Measurements from ENCODE around the gene DND1.
A peak's percentile ranks its signal among the peaks of the same experiment; 100 is the strongest.
"Not testable (repeated sequence)": the region's sequence is repeated elsewhere in the genome, so short reads cannot be mapped to it uniquely, and the experiment has no call there.

Gene DND1

DNA sequence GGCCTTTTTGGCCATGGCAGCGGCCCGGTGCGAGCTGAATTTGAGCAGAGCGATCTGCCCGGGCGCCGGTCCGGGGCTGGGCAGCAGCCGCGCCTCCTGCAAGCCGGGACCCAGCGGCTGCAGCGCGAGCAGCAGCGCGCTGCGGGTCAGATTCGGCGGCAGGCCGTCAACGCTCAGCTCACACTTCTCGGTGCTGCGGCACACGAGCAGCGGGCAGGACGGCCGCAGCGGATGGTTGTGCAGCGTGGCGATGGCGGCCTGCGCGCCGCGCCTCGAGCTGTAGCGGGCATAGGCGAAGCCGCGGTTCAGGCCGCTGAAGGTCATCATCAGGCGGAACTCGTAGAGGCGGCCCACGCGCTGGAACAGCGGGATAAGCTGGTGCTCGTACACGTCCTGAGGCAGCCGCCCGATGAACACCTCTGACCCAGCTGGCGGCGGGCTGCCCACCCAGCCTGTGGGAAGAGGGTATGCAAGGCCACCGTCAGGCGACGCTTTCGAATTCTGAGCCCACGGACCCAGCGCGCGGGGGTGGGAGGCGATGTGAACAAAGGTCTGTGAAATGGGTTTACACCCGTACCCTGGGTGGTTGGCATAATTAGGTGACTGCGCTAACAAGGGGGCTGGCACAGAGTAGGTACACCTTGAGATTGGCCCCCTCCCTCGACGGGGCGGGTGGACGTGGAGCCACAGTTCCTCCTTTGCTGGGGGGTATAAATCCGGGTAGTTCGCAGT lies 755 bp downstream of the DND1 start:
- DNase-seq (ENCODE audit: low spot score): peak; percentile 68
- TF ChIP-seq, protein P1, sequence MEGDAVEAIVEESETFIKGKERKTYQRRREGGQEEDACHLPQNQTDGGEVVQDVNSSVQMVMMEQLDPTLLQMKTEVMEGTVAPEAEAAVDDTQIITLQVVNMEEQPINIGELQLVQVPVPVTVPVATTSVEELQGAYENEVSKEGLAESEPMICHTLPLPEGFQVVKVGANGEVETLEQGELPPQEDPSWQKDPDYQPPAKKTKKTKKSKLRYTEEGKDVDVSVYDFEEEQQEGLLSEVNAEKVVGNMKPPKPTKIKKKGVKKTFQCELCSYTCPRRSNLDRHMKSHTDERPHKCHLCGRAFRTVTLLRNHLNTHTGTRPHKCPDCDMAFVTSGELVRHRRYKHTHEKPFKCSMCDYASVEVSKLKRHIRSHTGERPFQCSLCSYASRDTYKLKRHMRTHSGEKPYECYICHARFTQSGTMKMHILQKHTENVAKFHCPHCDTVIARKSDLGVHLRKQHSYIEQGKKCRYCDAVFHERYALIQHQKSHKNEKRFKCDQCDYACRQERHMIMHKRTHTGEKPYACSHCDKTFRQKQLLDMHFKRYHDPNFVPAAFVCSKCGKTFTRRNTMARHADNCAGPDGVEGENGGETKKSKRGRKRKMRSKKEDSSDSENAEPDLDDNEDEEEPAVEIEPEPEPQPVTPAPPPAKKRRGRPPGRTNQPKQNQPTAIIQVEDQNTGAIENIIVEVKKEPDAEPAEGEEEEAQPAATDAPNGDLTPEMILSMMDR (IDR thresholded peaks at IDR 0.05; ENCODE audit: poor library complexity, severe bottlenecking): no peak
- H3K4me3 ChIP-seq (ENCODE audit: severe bottlenecking): no peak overlapping the region
- no peaks in the 10 kb centered on the region for H3K4me1 ChIP-seq (ENCODE audit: insufficient read depth, poor library complexity, severe bottlenecking)
- H3K9me3 ChIP-seq (ENCODE audit: severe bottlenecking): no peaks in the 10 kb centered on the region
- no peak for ATAC-seq (ENCODE audit: low read depth)
- H3K27me3 ChIP-seq (ENCODE audit: insufficient read depth, poor library complexity, severe bottlenecking): no peaks in the 10 kb centered on the region
- H3K27ac ChIP-seq (ENCODE audit: poor library complexity, severe bottlenecking): no peak overlapping the region
- H3K36me3 ChIP-seq (ENCODE audit: low read depth): peaks cover 86% of the 10 kb centered on the region

DNA sequence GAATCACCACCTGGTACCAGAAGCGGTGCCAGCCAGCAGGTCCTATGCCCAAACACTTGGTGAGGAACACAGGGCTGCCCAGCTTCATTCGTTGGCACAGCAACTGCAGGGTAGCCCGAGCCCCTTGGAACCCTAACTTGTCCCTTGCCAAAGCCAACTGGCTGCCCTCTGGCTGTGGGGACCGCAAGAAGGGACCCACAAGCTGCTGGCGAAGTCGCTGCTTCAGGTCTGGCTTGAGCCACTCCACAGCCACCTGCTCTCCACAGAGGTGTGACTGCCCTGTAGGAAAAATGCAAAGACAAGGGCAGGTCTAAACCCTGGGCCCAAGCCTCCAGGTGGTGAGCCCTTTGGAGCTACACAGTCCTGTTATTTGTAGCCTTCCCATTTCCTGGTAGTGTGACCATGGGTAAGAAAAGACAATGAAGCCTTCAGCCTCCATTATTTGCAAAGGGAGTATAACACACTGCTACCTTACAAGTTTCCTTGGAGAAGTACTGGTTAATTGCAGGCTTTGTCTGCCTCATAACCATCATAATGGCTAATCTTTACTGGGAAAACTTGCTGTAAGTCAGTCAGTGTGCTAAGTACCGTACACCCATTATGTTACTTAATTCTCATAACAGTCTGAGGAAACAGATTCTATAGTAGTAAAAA lies 1.8 kb downstream of the DND1 start:
- TF ChIP-seq, protein P1 (IDR thresholded peaks at IDR 0.05; ENCODE audit: poor library complexity, severe bottlenecking): no peak
- H3K9me3 ChIP-seq (ENCODE audit: severe bottlenecking): no peaks in the 10 kb centered on the region
- H3K4me1 ChIP-seq (ENCODE audit: insufficient read depth, poor library complexity, severe bottlenecking): peaks cover under 1% of the 10 kb centered on the region
- no peak overlapping the region for H3K27ac ChIP-seq (ENCODE audit: poor library complexity, severe bottlenecking)
- ATAC-seq (ENCODE audit: low read depth) (peak; percentile 11; the same call in 1 of the 3 replicates), DNase-seq (ENCODE audit: low spot score) (no peak)
- peaks cover 86% of the 10 kb centered on the region for H3K36me3 ChIP-seq (ENCODE audit: low read depth)
- no peak overlapping the region for H3K4me3 ChIP-seq (ENCODE audit: severe bottlenecking)
- no peaks in the 10 kb centered on the region for H3K27me3 ChIP-seq (ENCODE audit: insufficient read depth, poor library complexity, severe bottlenecking)

DNA sequence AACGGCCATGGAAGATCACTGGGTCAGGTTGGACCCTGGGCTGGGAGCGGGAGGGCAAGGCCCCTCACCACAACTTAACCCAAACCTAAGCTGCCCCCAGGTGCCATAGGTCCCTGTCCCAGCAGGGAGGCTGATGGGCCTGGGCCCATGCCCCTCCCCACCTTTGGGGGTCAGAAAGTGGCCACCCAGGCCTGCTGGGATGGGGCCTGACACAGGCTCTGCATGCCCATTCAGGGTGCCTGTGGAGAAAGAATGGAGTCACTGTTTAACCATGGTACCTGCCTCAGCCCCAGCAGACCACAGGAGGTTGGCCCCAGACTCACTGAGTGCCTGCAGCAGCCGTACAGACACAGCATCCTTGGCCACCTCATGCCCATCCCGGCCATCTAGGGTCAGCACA lies 2.3 kb downstream of the DND1 start:
- peaks cover 84% of the 10 kb centered on the region for H3K36me3 ChIP-seq (ENCODE audit: low read depth)
- not testable (repeated sequence) for DNase-seq (ENCODE audit: low spot score); H3K4me1 ChIP-seq (ENCODE audit: insufficient read depth, poor library complexity, severe bottlenecking); H3K27me3 ChIP-seq (ENCODE audit: insufficient read depth, poor library complexity, severe bottlenecking); H3K27ac ChIP-seq (ENCODE audit: poor library complexity, severe bottlenecking); H3K4me3 ChIP-seq (ENCODE audit: severe bottlenecking); H3K9me3 ChIP-seq (ENCODE audit: severe bottlenecking)
- ATAC-seq (ENCODE audit: low read depth): peak; percentile 7; the same call in 1 of the 3 replicates

DNA sequence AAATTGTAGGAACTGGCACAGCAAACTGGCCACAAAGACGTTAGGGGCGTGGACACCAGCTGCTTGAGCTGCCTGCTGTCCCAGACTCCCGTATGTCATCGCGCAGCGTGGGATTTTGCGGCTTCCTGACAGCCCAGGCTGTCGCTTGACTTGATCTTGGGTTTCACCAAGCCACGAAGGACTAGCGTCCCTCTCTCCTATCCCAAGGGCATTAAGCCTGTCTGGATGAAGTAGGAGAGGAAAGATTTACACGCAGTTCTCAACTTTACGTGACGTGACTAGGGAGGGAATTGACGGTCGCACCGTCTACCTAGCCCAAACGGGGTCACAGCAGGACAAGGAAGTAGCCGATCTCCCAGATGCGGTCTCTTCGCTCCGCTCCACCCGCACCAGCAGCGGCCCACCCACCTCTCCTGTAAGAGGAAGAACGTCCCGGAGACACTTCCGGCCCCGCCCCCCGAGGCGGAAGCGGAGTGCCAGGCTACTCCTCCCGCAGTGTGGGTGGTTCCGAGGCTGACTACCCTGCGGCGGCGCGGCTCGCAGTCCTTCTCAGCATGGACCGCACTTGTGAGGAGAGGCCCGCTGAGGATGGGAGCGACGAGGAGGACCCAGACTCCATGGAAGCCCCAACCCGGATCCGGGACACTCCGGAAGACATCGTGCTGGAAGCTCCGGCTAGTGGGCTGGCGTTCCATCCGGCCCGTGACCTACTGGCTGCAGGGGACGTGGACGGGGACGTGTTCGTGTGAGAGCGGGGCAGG lies 8.8 kb downstream of the DND1 start, which contains the start of gene WDR55:
WDR55 (plus strand) TSS at position 546 of the 761 bp plus-strand sequence; CDS start at position 555, 9 bp downstream.
- Histone ChIP-seq H3K27ac (ENCODE audit: poor library complexity, severe bottlenecking) (peak within 1 kb of the TSS; percentile 62), H3K36me3 (ENCODE audit: low read depth) (peaks cover 78% of the 10 kb centered on the region), H3K27me3 (ENCODE audit: insufficient read depth, poor library complexity, severe bottlenecking) (no peaks in the 10 kb centered on the region)

DNA sequence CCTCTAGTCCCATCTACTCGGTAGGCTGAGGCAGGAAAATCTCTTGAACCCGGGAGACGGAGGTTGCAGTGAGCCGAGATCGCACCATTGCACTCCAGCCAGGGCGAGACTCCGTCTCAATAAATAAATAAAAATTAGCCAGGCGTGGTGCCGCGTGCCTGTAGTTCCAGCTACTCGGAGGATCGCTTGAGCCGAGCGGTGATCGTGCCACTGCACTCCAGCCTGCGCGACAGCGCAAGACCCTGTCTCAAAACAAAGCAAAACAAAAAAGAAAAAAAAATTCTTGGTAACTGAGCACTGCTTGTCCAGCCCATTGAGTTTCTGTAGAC lies 9.4 kb downstream of the DND1 start:
- Histone ChIP-seq H3K4me1 (ENCODE audit: insufficient read depth, poor library complexity, severe bottlenecking) (peaks cover 10% of the 10 kb centered on the region), H3K27me3 (ENCODE audit: insufficient read depth, poor library complexity, severe bottlenecking) (no peaks in the 10 kb centered on the region), H3K4me3 (ENCODE audit: severe bottlenecking) (peak overlapping the region; percentile 90), H3K9me3 (ENCODE audit: severe bottlenecking) (no peaks in the 10 kb centered on the region), H3K27ac (ENCODE audit: poor library complexity, severe bottlenecking) (peak overlapping the region; percentile 62), H3K36me3 (ENCODE audit: low read depth) (peaks cover 78% of the 10 kb centered on the region)
- TF ChIP-seq, protein P1 (IDR thresholded peaks at IDR 0.05; ENCODE audit: poor library complexity, severe bottlenecking): no peak
- no peak for DNase-seq (ENCODE audit: low spot score)
- ATAC-seq (ENCODE audit: low read depth): no peak

More for the DNA sequence above, 8.8 kb downstream of the DND1 start, which contains the start of gene WDR55:
- peak; percentile 98 for ATAC-seq (ENCODE audit: low read depth)
- peak; percentile 99 for DNase-seq (ENCODE audit: low spot score)
- H3K4me1 ChIP-seq (ENCODE audit: insufficient read depth, poor library complexity, severe bottlenecking): peaks cover 10% of the 10 kb centered on the region
- TF ChIP-seq, protein P1 (IDR thresholded peaks at IDR 0.05; ENCODE audit: poor library complexity, severe bottlenecking): no peak
- H3K4me3 ChIP-seq (ENCODE audit: severe bottlenecking): peak within 1 kb of the TSS; percentile 90
- H3K9me3 ChIP-seq (ENCODE audit: severe bottlenecking): no peaks in the 10 kb centered on the region

DNA sequence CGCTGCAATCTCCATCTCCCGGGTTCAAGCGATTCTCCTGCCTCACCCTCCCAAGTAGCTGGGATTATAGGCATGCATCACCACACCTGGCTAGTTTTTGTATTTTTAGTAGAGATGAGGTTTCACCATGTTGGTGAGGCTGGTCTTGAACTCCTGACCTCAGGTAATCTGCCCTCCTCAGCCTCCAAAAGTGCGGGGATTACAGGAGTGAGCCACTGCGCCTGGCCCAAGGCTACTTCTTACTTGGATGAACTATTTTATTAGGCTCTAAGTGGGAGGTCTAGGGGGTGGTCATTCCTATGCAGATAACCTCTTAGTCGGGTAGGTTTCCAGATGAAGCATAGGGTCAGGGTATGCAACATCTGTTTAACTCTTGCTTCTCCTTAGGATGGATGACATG lies 13.0 kb downstream of the DND1 start:
- not testable (repeated sequence) for H3K4me3 ChIP-seq (ENCODE audit: severe bottlenecking); H3K27ac ChIP-seq (ENCODE audit: poor library complexity, severe bottlenecking); H3K9me3 ChIP-seq (ENCODE audit: severe bottlenecking); H3K27me3 ChIP-seq (ENCODE audit: insufficient read depth, poor library complexity, severe bottlenecking); DNase-seq (ENCODE audit: low spot score); ATAC-seq (ENCODE audit: low read depth); H3K4me1 ChIP-seq (ENCODE audit: insufficient read depth, poor library complexity, severe bottlenecking)
- H3K36me3 ChIP-seq (ENCODE audit: low read depth): peaks cover 83% of the 10 kb centered on the region
